Gastrocnemius medialis (tissue), 4 donors: ENCODE results near the gene DDIT4. TPM values are rescaled to one million over a fixed set of nuclear protein-coding genes. Genes with fewer than 3 reads are reported as not detected.

Source experiments
- ATAC-seq, 2 donors: fragments of 150-250 bp; one replicate each; pipeline ENCODE4 v1.9.1; 2016
- DNase-seq, 2 donors: peaks; one replicate each; pipeline ENCODE4 v3.0.0-alpha.2; 2019
- H3K27ac ChIP-seq, 4 donors: fragments of 200-600 bp; sonication (generic); 1 replicate in 1 of 4; 2 replicates in 3 of 4; pipeline ENCODE4 v1.5.1; 2016 to 2018; ENCODE audit warnings: mild to moderate bottlenecking in 2 of 4, moderate library complexity in 1 of 4
- H3K27me3 ChIP-seq, 3 donors: fragments of 200-600 bp; sonication (generic) in 2 of 3; 1 replicate in 1 of 3; 2 replicates in 2 of 3; pipeline versions ENCODE4 v1.5.1 to v1.6.0; 2016 to 2019; ENCODE audit warnings: mild to moderate bottlenecking in 1 of 3, moderate library complexity in 1 of 3
- H3K36me3 ChIP-seq, 2 donors: fragments of 200-600 bp; sonication (generic) in 1 of 2; one replicate each; pipeline ENCODE4 v1.5.1; 2017 to 2018
- H3K4me1 ChIP-seq, 2 donors: fragments of 200-600 bp; sonication (generic) in 1 of 2; one replicate each; pipeline ENCODE4 v1.5.1; 2016 to 2017; ENCODE audit warnings: mild to moderate bottlenecking in 2 of 2
- H3K4me3 ChIP-seq, 4 donors: fragments of 200-600 bp; sonication (generic) in 3 of 4; 1 replicate in 1 of 4; 2 replicates in 3 of 4; pipeline ENCODE4 v1.5.1; 2016 to 2019; ENCODE audit warnings: mild to moderate bottlenecking in 2 of 4
- H3K9me3 ChIP-seq, 3 donors: fragments of 200-600 bp; sonication (generic) in 2 of 3; 1 replicate in 1 of 3; 2 replicates in 2 of 3; pipeline ENCODE4 v1.5.1; 2016 to 2019
- CTCF ChIP-seq, 5 experiments: fragments of 450-650 bp in 3 of 5; fragments of 200-600 bp in 2 of 5; sonication (generic) in 2 of 5; IDR thresholded peaks in 4 of 5; conservative IDR thresholded peaks in 1 of 5; 1 replicate in 4 of 5; 2 replicates in 1 of 5; pipeline ENCODE4 v1.5.1; 2016 to 2019; ENCODE audit warnings: antibody characterized with exemption in 5 of 5, mild to moderate bottlenecking in 3 of 5, moderate library complexity in 3 of 5
- POLR2A ChIP-seq, 2 donors: fragments of 450-650 bp; IDR thresholded peaks; one replicate each; pipeline ENCODE4 v1.6.1; 2017; ENCODE audit warnings: antibody characterized with exemption in 2 of 2, mild to moderate bottlenecking in 2 of 2, moderate library complexity in 2 of 2
- in situ Hi-C, 4 donors: fragments of 200-750 bp; cut with MboI; loops; one replicate each; pipeline versions ENCODE4 v1.15.0 to v1.8.0; 2017; ENCODE audit warnings: low sequenced_read_pairs in 4 of 4
- intact Hi-C: fragments of 100-400 bp; cut with DNase I; formaldehyde crosslinking; loops from one replicate; pipeline ENCODE4 v1.15.1; 2023; ENCODE audit warnings: low total_unique reads
- total RNA-seq, 4 donors: library from RNA; depleted of rRNA; stranded (reverse); fragments of >200 nt; gene quantifications; one replicate each; pipeline versions ENCODE4 v1.1.0 to v1.2.3, GENCODE V29; 2016

DDIT4 gene
- total RNA-seq, 4 donors from 2014 or later = 296 to 667 (median 319) TPM

DNA sequence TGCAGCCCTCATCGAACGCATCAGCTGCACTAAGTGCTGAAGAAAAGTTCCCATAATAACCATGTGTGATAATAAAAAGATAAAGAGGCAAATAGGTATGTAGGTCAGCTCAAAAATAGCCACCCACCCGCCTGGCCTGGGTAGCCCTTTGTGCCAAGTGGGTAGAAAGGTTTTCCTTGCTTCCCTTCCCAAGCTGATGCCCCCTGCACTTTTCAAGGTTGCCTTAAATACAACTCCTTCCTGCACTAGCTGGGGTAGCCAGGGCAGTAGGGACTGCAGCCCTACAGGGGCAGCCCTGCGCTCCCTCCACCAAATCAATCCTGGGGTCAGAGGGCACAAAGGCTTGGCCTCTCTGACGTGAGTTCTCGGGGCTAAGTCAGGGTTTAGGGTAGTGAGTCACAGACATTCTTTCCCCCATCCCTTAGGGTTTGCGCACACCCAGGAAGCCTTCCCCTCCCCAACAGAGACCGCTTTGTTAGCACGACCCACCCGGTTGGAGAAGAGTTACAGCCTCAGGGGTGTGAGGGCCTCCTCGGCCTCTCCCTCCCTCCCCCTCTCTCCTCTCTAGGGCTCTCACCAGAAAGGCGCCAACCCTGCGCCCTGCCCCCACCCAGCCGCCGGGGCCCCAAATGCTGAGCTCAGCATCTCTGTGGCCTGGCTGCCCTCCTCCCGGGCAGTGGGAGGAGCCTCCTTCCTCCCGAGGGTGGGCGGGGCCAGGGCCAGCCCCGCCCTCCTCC lies 13.3 kb upstream of the DDIT4 start:
- H3K36me3 ChIP-seq = no peaks in the 10 kb centered on the region
- no peaks in the 10 kb centered on the region for H3K27me3 ChIP-seq
- H3K4me3 ChIP-seq = peak overlapping the region; percentile 43 to 73 (median 64)
- ATAC-seq (peak; percentile 66 to 76), DNase-seq (peak; percentile 76 to 89)
- in situ Hi-C loops (no loop called here), intact Hi-C loops (no loop called here)
- no peaks in the 10 kb centered on the region for H3K9me3 ChIP-seq
- H3K27ac ChIP-seq = peak overlapping the region; percentile 94 to 99 (median 98)
- peaks cover 53 to 55% of the 10 kb centered on the region in 2 donors for H3K4me1 ChIP-seq
- TF ChIP-seq CTCF (IDR thresholded peaks at IDR 0.05 in 4 of 5, conservative IDR thresholded peaks at IDR 0.05 in 1 of 5) (no peak), POLR2A (IDR thresholded peaks at IDR 0.05) (peak in 1 of 2 donors; percentile 65)

DNA sequence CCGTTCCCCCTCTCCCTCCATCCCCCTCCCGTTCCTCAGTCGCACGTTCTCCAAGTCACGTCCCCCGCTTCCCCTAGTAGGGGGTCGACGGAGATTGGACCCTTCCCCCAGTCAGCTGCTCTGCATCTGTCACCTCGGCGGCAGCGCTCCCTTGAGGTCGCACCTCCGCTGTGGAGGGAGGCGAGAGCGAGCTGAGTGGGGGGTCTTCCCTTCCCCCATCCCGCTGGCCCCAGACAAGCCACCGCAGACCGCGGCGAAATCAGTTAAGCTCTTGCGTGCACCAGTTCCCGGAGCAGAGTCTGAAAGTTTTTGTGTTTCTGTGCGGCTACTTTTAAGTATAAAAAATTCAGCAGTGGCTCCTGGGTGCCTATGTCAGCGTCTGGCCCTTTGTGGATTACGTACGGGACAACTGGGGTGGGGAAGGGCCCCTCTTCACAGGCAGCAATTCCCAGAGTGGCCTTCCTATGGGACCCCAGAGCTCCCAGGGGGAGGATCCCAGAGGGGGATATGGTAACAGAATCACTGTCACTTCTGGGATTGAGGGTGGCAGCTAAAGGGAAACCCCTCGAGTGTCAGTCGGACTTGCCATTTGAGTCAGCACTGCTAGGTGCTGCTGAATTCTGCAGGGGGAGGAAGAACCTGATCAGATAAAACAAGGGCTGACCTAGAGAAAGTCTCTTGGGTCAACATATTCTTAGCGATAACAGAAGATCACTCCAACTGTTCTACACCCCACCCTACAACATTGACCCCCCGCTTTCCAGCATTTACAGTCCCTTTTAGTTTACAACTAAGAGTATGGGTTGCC lies 12.5 kb upstream of the DDIT4 start:
- Histone ChIP-seq H3K4me1 (peaks cover 46 to 47% of the 10 kb centered on the region in 2 donors), H3K27ac (peak overlapping the region; percentile 94 to 99 (median 98)), H3K4me3 (peak overlapping the region; percentile 43 to 73 (median 64)), H3K36me3 (no peaks in the 10 kb centered on the region), H3K27me3 (no peaks in the 10 kb centered on the region), H3K9me3 (no peaks in the 10 kb centered on the region)
- peak; percentile 6 to 21 for ATAC-seq
- in situ Hi-C loops (no loop called here), intact Hi-C loops (no loop called here)
- DNase-seq = no peak
- TF ChIP-seq POLR2A (IDR thresholded peaks at IDR 0.05) (peak; percentile 40 to 64), CTCF (IDR thresholded peaks at IDR 0.05 in 4 of 5, conservative IDR thresholded peaks at IDR 0.05 in 1 of 5) (no peak)

DNA sequence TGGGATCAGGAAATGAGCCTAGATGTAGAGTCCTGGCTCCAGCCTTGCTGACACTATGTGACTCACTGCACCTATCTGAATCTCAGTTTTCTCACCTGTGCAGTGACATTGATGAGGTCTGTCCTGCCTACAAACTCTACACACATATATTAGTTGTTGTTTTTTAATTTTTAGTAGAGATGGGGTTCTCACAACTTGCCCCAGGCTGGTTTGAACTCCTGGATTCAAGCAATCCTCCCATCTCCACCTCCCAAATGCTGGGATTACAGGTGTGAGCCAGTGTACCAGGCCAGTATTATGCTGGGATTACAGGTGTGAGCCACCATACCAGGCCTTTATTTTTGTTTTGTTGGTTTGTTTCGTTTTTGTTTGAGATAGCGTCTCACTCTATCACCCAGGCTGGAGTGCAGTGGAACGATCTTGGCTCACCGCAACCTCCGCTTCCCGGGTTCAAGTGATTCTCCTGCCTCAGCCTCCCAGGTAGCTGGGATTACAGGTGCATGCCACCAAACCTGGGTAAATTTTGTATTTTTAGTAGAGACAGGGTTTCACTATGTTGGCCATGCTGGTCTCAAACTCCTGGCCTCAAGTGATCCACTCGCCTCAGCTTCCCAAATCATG lies 11.8 kb upstream of the DDIT4 start:
- Histone ChIP-seq H3K27ac (peak overlapping the region; percentile 94 to 99 (median 98)), H3K4me1 (peaks cover 38 to 40% of the 10 kb centered on the region in 2 donors), H3K4me3 (peak overlapping the region in 1 of 4 donors; percentile 59), H3K27me3 (no peaks in the 10 kb centered on the region), H3K9me3 (no peaks in the 10 kb centered on the region), H3K36me3 (no peaks in the 10 kb centered on the region)
- in situ Hi-C loops (no loop called here), intact Hi-C loops (no loop called here)
- ATAC-seq (no peak), DNase-seq (no peak)
- no peak for TF ChIP-seq POLR2A (IDR thresholded peaks at IDR 0.05)
- no peak for TF ChIP-seq CTCF (IDR thresholded peaks at IDR 0.05 in 4 of 5, conservative IDR thresholded peaks at IDR 0.05 in 1 of 5)

- DNase-seq = peak in 1 of 2 donors; percentile 47
- H3K4me3 ChIP-seq = no peak overlapping the region
- in situ Hi-C loops = no loop called here
- TF ChIP-seq CTCF (IDR thresholded peaks at IDR 0.05 in 4 of 5, conservative IDR thresholded peaks at IDR 0.05 in 1 of 5) = no peak
- no peak for TF ChIP-seq POLR2A (IDR thresholded peaks at IDR 0.05)
- no peaks in the 10 kb centered on the region for H3K36me3 ChIP-seq
- H3K9me3 ChIP-seq = no peaks in the 10 kb centered on the region
- H3K4me1 ChIP-seq = peaks cover 20 to 32% of the 10 kb centered on the region in 2 donors
- peak overlapping the region; percentile 38 to 98 (median 58) for H3K27ac ChIP-seq
- H3K27me3 ChIP-seq = no peaks in the 10 kb centered on the region
- ATAC-seq = peak in 1 of 2 donors; percentile 0
- intact Hi-C loops = no loop called here
These were observed 10.0 kb upstream of the DDIT4 start for GRCh38 chr10:72263613-72264241.
